OCI-LY7 (cell line): ENCODE data around the gene VWA5B1.

Experiments used
- CTCF ChIP-seq: fragments of 200-600 bp; sonication (generic); conservative IDR thresholded peaks from 2 replicates; pipeline ENCODE4 v1.5.1; 2014; ENCODE audit warnings: mild to moderate bottlenecking, antibody characterized with exemption, low read length, moderate library complexity, mixed read lengths
- EZH2phosphoT487 ChIP-seq: fragments of 200-600 bp; sonication (generic); IDR thresholded peaks from 2 replicates; pipeline ENCODE4 v1.6.1; 2018; ENCODE audit warnings: low read depth, borderline replicate concordance, mild to moderate bottlenecking, mixed run types, antibody characterized with exemption, low read length, moderate library complexity, mixed read lengths

GRCh38 chr1:20399606-20400180, 109.0 kb downstream of the VWA5B1 start:
- TF ChIP-seq CTCF = no peak
- no peak for TF ChIP-seq EZH2phosphoT487
